COLO829 (cell line): ENCODE measurements around the gene PKD2L2.
A peak's percentile ranks its signal among the peaks of the same experiment; 100 is the strongest.
"Not testable (repeated sequence)": the region's sequence is repeated elsewhere in the genome, so short reads cannot be mapped to it uniquely, and the experiment has no call there.

Experiments
- DNase-seq: peaks from one replicate; pipeline ENCODE4 v3.0.0; 2012; ENCODE audit warnings: low spot score

The PKD2L2 gene

GRCh38 chr5:137888466-137888862 lies 793 bp upstream of the PKD2L2 start:
- no peak for DNase-seq

GRCh38 chr5:137890845-137891244 lies 1.6 kb downstream of the PKD2L2 start:
- no peak for DNase-seq

GRCh38 chr5:137891849-137892248 lies 2.6 kb downstream of the PKD2L2 start:
- DNase-seq: no peak

- no peak for DNase-seq
Measured at GRCh38 chr5:137894586-137894985, 5.3 kb downstream of the PKD2L2 start.

- no peak for DNase-seq
Measured at GRCh38 chr5:137896560-137896959, 7.3 kb downstream of the PKD2L2 start.

GRCh38 chr5:137899493-137899892 lies 10.2 kb downstream of the PKD2L2 start:
- DNase-seq: no peak

GRCh38 chr5:137901011-137901817 lies 12.0 kb downstream of the PKD2L2 start:
- no peak for DNase-seq

- no peak for DNase-seq
Measured at GRCh38 chr5:137902408-137903133, 13.3 kb downstream of the PKD2L2 start.

- no peak for DNase-seq
Measured at GRCh38 chr5:137914758-137915157, 25.5 kb downstream of the PKD2L2 start.

- no peak for DNase-seq
Measured at GRCh38 chr5:137916923-137917322, 27.7 kb downstream of the PKD2L2 start.

GRCh38 chr5:137921931-137922330 lies 32.7 kb downstream of the PKD2L2 start:
- DNase-seq: no peak

GRCh38 chr5:137923856-137924255 lies 34.6 kb downstream of the PKD2L2 start:
- no peak for DNase-seq

GRCh38 chr5:137932800-137933199 lies 43.5 kb downstream of the PKD2L2 start:
- DNase-seq: no peak

GRCh38 chr5:137933491-137933911 lies 44.2 kb downstream of the PKD2L2 start:
- no peak for DNase-seq

GRCh38 chr5:137935190-137935589 lies 45.9 kb downstream of the PKD2L2 start:
- no peak for DNase-seq

- no peak for DNase-seq
Measured at GRCh38 chr5:137935694-137936093, 46.4 kb downstream of the PKD2L2 start.

- DNase-seq: no peak
Measured at GRCh38 chr5:137937994-137938750, 48.9 kb downstream of the PKD2L2 start.

GRCh38 chr5:137938751-137939143 lies 49.5 kb downstream of the PKD2L2 start:
- DNase-seq: no peak

- no peak for DNase-seq
Measured at GRCh38 chr5:137939331-137939730, 50.1 kb downstream of the PKD2L2 start.

GRCh38 chr5:137944280-137944679 lies 55.0 kb downstream of the PKD2L2 start:
- DNase-seq: not testable (repeated sequence)

- DNase-seq: no peak
Measured at GRCh38 chr5:137945825-137946224, 56.6 kb downstream of the PKD2L2 start.

- peak; percentile 13 for DNase-seq
Measured at GRCh38 chr5:137954131-137954879, 65.0 kb downstream of the PKD2L2 start.
